GM19025 (cell line): ENCODE measurements around the gene POFUT2.

ENCODE experiments used
- ATAC-seq: cut with Tn5 transposase; IDR thresholded peaks from one replicate; pipeline ENCODE4 v1.9.1; 2021; ENCODE audit warnings: mild to moderate bottlenecking, low read depth, moderate library complexity; ENCODE audit not compliant: unreplicated experiment

POFUT2 gene

DNA sequence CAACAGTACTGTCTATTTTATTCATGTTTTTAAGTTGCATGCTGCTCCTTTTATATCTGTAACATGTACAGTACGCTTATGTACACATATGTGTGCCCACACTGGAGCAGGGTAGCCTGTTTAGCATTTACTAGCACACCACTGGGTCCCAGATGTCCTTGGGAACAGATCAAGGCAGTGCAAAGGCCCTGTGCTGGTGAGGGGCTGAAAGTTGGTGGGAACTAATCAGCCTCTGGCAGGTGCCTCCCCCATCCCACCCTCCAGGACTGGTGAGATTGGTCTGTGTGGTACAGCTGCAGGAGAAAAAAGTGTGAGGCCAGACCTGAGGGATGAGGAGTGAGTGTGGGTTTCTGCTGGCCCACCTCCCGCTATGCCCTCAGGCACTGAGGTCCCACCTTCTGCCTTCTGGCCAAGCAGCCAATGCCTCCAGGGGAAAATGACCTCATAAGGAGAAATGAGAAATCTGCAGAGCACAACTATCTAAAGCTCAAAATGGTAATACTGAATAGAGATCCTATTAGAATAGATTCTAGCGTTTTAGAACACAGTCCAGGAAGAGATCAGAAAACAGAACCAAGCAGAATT, 58.9 kb downstream of the POFUT2 start:
- ATAC-seq = no peak

DNA sequence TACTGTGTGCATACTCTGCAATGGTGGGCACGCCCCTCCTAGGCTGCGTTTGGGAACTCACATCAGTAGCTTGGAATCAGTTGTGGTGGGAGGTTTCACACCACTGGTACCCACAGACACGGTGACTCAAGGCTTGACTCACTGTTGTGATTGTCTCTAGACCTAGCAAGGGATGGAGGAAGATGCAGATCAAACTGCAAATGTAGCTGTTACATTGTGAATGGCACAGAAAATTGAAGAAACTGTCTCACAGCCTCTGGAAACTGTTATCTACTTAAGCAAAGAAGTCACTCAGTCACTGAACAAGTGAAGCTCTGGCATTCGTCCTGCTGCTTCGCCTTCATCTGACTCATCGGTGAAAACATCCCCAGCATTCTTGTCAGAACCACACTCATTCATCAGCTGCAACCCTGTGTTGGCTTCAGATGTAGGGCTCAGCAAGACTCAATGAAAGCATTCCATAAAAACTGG, 59.5 kb downstream of the POFUT2 start:
- no peak for ATAC-seq

DNA sequence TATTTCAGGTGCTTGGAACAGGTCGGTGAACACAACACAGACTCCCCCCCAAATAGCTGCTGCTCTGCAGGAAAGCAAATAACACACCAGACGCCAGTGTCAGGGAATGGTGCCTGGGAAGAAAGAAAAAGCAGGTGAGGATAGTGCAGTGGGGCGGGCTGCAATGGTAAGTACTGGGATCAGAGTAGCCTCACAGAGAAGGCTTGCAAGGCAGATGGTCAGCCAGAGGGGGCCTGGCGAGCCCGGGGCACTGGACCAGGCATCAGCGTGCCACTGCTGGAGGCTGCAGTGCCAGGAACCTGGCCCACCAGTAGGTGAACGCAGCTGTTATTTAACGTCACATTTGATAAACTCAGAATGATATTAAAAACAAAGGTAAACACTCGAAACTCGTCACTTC, 60.0 kb downstream of the POFUT2 start:
- ATAC-seq = no peak

DNA sequence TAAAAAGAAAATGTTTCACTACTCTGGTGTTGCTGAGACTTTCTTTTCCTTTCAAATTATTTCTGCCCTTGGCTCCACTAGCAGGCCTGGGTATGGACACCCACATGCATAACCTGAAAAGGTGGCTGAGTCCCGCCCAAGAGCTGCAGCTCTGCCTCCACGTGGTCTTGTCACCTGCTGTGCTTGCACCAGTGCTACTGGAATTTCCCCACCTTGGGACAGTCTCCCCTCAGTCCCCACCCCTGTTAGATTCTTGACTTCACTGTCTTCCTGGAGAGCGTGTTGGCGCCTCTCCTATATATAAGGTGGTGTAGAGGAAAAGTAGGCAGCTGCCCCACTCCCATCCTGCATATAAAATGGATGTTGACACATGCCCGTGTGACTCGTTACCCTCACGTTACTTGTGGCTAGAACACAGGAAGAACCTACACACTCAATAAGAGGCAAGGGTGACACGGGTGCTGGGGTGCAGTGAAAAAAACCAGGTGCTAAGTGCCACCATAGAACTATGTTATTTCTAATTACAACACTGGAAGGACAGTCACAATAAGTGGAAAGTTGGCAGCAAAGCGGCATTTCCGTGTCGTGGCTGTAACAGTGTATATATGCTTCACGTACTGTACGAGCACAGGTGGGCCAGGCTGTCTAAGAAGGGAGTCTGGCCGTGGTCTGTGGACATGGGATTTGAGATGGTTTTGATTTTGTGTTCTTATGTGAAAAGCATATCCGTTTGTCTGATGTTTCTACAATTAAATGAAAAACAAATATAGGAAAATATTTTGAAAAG, 61.0 kb downstream of the POFUT2 start:
- ATAC-seq = no peak

DNA sequence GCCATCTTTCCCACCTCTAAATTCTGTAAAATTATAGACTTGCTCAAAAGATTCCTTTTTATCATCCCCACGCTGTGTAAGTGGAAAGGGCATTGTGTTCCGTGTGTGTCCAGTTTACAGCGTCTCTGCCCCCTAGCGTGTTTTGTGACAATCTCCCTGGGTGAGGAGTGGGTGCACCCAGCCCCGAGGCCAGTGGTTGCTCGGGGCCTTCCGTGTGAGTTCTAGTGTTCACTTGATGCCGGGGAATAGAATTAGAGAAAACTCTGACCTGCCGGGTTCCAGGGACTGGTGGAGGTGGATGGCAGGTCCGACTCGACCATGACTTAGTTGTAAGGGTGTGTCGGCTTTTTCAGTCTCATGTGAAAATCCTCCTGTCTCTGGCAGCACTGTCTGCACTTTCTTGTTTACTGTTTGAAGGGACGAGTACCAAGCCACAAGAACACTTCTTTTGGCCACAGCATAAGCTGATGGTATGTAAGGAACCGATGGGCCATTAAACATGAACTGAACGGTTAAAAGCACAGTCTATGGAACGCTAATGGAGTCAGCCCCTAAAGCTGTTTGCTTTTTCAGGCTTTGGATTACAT, 61.9 kb downstream of the POFUT2 start:
- ATAC-seq = no peak

DNA sequence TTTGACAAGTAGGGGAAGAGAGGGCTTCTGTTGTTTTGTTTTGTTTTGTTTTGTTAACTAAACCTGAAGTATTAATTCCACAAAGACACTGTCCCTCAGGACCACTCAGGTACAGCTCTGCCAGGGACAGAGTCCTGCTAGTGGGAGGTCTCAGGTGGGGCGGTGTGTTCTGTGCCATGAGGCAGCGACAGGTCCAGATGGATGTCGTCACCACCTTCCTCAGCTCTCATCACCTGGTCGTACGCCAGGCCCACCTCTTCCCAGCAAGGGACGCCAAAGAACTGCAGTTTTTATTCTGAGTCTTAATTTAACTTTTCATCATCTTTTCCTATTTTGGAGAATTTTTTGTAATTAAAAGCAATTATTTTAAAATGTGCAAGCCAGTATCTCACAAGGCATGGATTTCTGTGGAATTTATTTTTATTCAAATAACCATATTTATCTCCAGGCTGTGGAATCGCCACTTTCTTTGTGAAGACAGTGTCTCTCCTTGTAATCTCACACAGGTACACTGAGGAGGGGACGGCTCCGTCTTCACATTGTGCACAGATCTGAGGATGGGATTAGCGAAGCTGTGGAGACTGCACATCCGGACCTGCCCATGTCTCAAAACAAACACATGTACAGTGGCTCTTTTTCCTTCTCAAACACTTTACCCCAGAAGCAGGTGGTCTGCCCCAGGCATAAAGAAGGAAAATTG, 62.5 kb downstream of the POFUT2 start:
- ATAC-seq = no peak

DNA sequence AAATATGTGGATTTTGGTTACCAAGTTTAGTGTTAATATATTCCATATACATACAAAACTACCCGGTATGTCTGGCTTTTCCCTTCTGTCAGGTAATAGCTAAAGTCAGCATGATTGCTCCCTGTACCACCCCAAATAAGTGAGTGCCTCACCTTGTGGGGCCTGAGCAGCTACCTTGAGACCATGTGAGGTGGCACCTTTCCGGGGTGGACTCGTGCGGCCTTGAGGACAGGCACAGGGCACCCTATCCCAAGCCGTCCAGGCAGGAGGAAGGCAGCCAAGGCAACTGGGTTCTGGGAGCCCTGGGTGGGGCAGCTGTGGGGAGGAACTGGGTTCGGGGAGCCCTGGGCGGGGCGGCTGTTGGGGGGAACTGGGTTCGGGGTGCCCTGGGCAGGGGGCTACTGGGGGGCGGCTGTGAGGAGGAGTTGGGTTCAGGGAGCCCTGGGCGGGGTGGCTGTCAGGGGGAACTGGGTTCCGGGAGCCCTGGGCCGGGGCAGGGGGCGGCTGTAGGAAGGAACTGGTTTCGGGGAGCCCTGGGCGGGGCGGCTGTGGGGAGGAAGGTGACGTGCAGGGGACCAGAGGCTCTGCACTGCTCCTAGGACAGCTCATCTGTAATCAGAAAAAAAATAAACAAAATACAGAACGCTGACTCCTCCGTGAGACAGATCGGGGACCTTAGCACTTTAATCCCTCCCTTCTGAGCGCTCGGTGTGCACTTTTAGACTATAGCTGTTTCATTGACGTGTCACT, 63.3 kb downstream of the POFUT2 start:
- ATAC-seq = no peak

DNA sequence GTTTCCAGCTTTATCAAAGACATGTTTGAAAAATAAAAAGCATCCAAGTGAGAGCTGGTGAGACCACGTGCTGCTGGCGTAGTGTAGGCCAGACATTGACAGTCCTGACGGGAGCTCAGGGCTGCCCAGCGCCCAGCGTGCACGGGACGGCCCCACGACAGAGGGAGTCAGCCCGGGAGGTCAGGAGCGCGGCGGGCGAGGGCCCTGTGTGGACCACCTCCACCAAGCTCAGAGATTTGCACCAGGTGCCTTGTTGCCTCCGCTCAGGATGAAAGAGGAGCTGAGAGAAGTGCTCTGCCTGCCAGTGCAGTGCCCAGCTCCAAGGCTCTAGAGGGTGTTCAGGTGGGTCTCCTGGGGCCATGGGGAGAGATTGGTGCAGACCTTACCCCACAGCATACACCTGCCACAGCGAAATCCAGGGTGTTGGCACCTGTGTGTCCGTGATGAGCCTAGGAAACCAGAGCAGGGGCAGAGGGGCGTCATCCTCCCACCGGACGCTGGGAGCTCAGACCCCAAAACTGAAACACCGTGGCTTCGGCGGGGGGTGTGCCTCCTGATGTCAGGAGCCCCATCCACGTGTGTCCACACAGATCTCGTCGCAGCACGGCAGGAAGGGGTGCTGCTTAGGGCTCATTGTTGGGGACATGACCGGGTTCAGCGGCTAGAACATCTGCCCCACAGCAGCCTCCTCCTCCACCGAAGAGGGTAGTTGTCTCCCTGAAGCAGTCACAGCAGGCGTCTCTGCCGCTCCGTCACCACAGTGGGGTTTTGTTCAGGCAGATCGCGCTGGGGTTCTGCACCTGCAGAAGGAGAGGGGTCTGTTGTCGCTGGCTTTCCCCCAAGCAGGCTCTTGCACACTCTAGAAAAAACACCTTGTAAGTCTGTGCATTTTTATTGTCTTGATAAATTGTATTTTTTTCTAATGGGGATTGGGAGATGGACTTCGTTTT, 64.2 kb downstream of the POFUT2 start:
- no peak for ATAC-seq

DNA sequence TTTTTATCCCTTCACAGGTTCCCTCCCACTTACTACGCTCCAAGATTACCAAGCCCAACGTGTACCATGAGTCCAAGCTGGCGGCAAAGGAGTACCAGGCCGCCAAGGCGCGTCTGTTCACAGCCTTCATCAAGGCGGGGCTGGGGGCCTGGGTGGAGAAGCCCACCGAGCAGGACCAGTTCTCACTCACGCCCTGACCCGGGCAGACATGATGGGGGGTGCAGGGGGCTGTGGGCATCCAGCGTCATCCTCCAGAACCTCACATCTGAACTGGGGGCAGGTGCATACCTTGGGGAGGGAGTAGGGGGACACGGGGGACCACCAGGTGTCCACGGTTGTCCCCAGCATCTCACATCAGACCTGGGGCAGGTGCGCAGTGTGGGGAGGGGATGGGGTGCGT, 65.7 kb downstream of the POFUT2 start:
- ATAC-seq = no peak

DNA sequence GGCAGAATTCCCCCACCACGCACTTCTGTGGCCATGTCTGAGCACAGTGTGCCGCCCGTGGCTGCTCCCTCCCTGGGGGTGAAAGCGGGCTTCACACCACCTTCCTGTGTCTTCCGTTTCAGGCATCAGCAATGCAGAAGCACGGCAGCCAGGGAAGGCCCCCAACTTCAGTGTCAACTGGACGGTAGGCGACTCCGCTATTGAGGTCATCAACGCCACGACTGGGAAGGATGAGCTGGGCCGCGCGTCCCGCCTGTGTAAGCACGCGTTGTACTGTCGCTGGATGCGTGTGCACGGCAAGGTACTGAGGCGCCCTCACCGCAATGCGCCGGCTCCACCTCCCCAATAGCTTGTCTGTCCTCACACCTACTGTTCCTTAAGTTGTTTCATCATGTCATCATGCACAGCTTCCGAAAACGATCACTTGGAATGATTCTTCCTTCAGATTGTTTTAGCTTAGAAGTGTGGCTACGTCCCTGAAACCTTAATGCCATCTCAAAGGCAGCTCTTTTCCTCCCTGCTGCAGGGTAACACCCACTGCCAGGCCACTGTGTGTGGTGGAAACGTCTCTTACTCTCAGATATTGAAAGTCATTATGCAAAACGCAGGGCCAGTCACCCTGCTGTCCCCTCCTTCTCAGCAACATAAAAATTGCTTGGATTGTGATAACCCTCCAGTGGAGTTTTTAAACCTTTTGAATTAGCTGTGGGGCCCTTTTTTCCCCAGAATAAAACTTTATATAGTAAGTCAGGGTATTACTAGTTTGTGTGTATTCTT, 66.8 kb downstream of the POFUT2 start:
- ATAC-seq = no peak

DNA sequence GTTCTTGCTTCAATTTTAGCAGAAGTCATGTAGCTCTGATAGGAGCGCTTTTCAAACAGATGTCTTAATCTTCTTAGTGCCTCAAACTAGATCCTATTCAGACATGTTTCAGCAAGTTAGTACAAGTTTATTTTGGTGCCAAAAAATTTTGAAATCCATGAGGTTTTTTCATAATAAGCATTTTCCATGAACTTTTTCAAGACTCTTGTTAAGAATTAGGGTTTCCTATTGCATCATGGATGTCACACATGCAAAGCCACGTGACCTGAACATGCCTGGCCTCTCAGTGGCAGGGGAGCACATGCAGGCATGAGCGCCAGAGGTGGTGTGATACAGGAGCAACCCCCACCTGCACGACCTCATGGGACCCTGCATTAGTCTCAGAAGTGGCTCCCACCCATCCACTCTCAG, 67.6 kb downstream of the POFUT2 start:
- ATAC-seq = no peak

DNA sequence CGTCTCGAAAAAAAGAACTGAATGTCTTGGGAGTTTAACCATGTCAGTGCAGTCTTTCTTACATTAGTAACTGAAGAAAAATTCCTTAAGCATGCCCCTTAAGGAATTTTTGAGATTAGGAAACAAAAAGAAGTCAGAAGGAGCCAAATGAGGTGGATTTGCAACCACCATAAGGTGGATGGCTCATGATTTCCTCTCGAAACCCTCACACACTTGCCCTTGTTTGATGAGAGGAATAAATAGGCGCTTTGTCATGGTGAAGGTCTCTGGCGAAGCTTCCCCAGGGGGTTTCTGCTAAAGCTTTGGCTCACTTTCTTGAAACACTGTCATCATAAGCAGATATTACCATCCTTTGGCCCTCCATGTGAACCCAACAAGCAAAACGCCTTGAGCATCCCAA, 68.2 kb downstream of the POFUT2 start:
- no peak for ATAC-seq

DNA sequence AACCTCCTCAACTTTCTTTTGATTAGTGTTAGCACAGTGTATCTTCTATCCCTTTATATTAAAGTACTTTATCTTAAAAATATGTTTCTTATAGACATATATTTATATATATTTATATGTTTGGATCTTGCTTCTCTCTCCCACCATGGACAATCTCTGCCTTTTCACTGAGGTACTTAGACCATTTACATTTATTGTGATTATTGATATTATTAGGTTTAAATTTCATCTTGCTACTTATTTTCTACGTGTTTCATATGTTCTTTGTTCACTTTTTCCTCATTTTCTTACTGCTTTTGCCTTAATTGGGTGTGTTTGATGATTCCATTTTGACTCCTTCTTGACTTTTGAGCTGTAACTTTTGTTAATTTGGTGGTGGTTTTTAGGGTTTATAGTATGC, 70.7 kb downstream of the POFUT2 start:
- ATAC-seq = no peak

DNA sequence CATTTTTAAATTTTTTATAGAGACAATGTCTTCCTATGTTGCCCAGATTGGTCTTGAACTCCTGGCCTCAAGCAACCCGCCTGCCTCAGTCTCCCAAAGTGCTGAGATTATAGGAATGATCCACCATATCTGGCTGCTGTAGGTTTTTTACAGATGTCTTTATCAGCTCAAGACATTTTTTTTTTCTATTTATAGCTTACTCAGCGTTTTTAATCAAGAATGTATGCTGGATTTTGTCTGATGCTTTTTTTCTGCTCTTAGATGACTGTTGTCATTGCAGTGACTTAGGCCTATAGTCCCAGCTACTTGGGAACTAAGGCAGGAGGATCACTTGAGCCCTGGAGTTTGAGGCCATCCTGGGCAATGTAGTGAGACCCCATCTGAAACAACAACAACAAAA, 72.5 kb downstream of the POFUT2 start:
- ATAC-seq = no peak
